ENCODE data around the gene PRRT4. TPM values are rescaled to one million over a fixed set of nuclear protein-coding genes. Genes with fewer than 3 reads are reported as not detected.
A peak's percentile ranks its signal among the peaks of the same experiment; 100 is the strongest.

Gene PRRT4
- total and polyA plus RNA-seq, 5 donors from 2014 or later = 0.06 to 0.42 TPM; not detected in 3

- Histone ChIP-seq H3K27ac (ENCODE audit: insufficient read depth, low read length, poor library complexity, severe bottlenecking) (no peak overlapping the region), H3K9me3 (ENCODE audit: control insufficient read depth in 2 of 2, low read length in 2 of 2) (no peaks in the 10 kb centered on the region), H3K4me1 (ENCODE audit: control insufficient read depth, insufficient read depth, low read length, poor library complexity, severe bottlenecking) (peaks cover 14% of the 10 kb centered on the region), H3K27me3 (ENCODE audit: control insufficient read depth, insufficient read depth, low read length) (no peaks in the 10 kb centered on the region), H3K36me3 (ENCODE audit: control insufficient read depth, insufficient read depth, low read length) (peaks cover 51% of the 10 kb centered on the region), H3K4me3 (ENCODE audit: low read depth, low read length) (no peak overlapping the region)
- peaks cover 0 to under 1% (median 0%) of the 10 kb centered on the region in 7 donors for H3K9me3 Mint-ChIP-seq
- DNase-seq = no peak
- ATAC-seq (ENCODE audit: low read depth in 2 of 2) = no peak
- no peaks in the 10 kb centered on the region for H3K27me3 Mint-ChIP-seq
- peak overlapping the region in 1 of 4 donors; percentile 58 for H3K4me3 Mint-ChIP-seq
- H3K27ac Mint-ChIP-seq = no peak overlapping the region
- H3K4me1 Mint-ChIP-seq = peaks cover 3 to 28% (median 19%) of the 10 kb centered on the region in 4 donors
- H3K36me3 Mint-ChIP-seq = peaks cover 17% of the 10 kb centered on the region
Observed at GRCh38 chr7:128399991-128400390, 38.5 kb upstream of the PRRT4 start.

- no peak overlapping the region for H3K4me3 Mint-ChIP-seq
- no peaks in the 10 kb centered on the region for H3K9me3 ChIP-seq (ENCODE audit: control insufficient read depth in 2 of 2, low read length in 2 of 2)
- H3K36me3 Mint-ChIP-seq = peaks cover 17% of the 10 kb centered on the region
- H3K4me1 ChIP-seq (ENCODE audit: control insufficient read depth, insufficient read depth, low read length, poor library complexity, severe bottlenecking) = peaks cover 1% of the 10 kb centered on the region
- H3K36me3 ChIP-seq (ENCODE audit: control insufficient read depth, insufficient read depth, low read length) = peaks cover 62% of the 10 kb centered on the region
- H3K27me3 ChIP-seq (ENCODE audit: control insufficient read depth, insufficient read depth, low read length) = no peaks in the 10 kb centered on the region
- H3K27ac ChIP-seq (ENCODE audit: insufficient read depth, low read length, poor library complexity, severe bottlenecking) = no peak overlapping the region
- H3K9me3 Mint-ChIP-seq = no peaks in the 10 kb centered on the region
- peaks cover 2 to 16% (median 9%) of the 10 kb centered on the region in 4 donors for H3K4me1 Mint-ChIP-seq
- ATAC-seq (ENCODE audit: low read depth in 2 of 2) = no peak
- no peak for DNase-seq
- H3K4me3 ChIP-seq (ENCODE audit: low read depth, low read length) = no peak overlapping the region
- no peak overlapping the region for H3K27ac Mint-ChIP-seq
- no peaks in the 10 kb centered on the region for H3K27me3 Mint-ChIP-seq
Observed at GRCh38 chr7:128398841-128399135, 37.3 kb upstream of the PRRT4 start.

GRCh38 chr7:128398016-128398840, 36.7 kb upstream of the PRRT4 start:
- Histone ChIP-seq H3K27me3 (ENCODE audit: control insufficient read depth, insufficient read depth, low read length) (no peaks in the 10 kb centered on the region), H3K9me3 (ENCODE audit: control insufficient read depth in 2 of 2, low read length in 2 of 2) (no peaks in the 10 kb centered on the region), H3K27ac (ENCODE audit: insufficient read depth, low read length, poor library complexity, severe bottlenecking) (no peak overlapping the region), H3K4me3 (ENCODE audit: low read depth, low read length) (no peak overlapping the region), H3K36me3 (ENCODE audit: control insufficient read depth, insufficient read depth, low read length) (peaks cover 64% of the 10 kb centered on the region), H3K4me1 (ENCODE audit: control insufficient read depth, insufficient read depth, low read length, poor library complexity, severe bottlenecking) (no peaks in the 10 kb centered on the region)
- no peak overlapping the region for H3K4me3 Mint-ChIP-seq
- peak in 1 of 2 donors; percentile 32 for ATAC-seq (ENCODE audit: low read depth in 2 of 2)
- H3K27me3 Mint-ChIP-seq = no peaks in the 10 kb centered on the region
- peak in 2 of 3 donors; percentile 6 to 30 for DNase-seq
- peak overlapping the region in 1 of 3 donors; percentile 71 for H3K27ac Mint-ChIP-seq
- peaks cover 0 to 11% (median 6%) of the 10 kb centered on the region in 4 donors for H3K4me1 Mint-ChIP-seq
- peaks cover 13% of the 10 kb centered on the region for H3K36me3 Mint-ChIP-seq
- no peaks in the 10 kb centered on the region for H3K9me3 Mint-ChIP-seq

GRCh38 chr7:128396357-128396756, 34.9 kb upstream of the PRRT4 start:
- peaks cover 68% of the 10 kb centered on the region for H3K36me3 ChIP-seq (ENCODE audit: control insufficient read depth, insufficient read depth, low read length)
- H3K4me3 ChIP-seq (ENCODE audit: low read depth, low read length) = no peak overlapping the region
- no peaks in the 10 kb centered on the region for H3K27me3 ChIP-seq (ENCODE audit: control insufficient read depth, insufficient read depth, low read length)
- no peak overlapping the region for H3K4me3 Mint-ChIP-seq
- ATAC-seq (ENCODE audit: low read depth in 2 of 2) (no peak), DNase-seq (no peak)
- no peaks in the 10 kb centered on the region for H3K27me3 Mint-ChIP-seq
- no peaks in the 10 kb centered on the region for H3K4me1 ChIP-seq (ENCODE audit: control insufficient read depth, insufficient read depth, low read length, poor library complexity, severe bottlenecking)
- no peaks in the 10 kb centered on the region for H3K9me3 Mint-ChIP-seq
- no peak overlapping the region for H3K27ac ChIP-seq (ENCODE audit: insufficient read depth, low read length, poor library complexity, severe bottlenecking)
- no peak overlapping the region for H3K27ac Mint-ChIP-seq
- H3K36me3 Mint-ChIP-seq = peaks cover 11% of the 10 kb centered on the region
- no peaks in the 10 kb centered on the region for H3K9me3 ChIP-seq (ENCODE audit: control insufficient read depth in 2 of 2, low read length in 2 of 2)
- H3K4me1 Mint-ChIP-seq = no peaks in the 10 kb centered on the region

- no peak overlapping the region for H3K4me3 Mint-ChIP-seq
- H3K4me1 Mint-ChIP-seq = no peaks in the 10 kb centered on the region
- Histone ChIP-seq H3K4me1 (ENCODE audit: control insufficient read depth, insufficient read depth, low read length, poor library complexity, severe bottlenecking) (no peaks in the 10 kb centered on the region), H3K27ac (ENCODE audit: insufficient read depth, low read length, poor library complexity, severe bottlenecking) (no peak overlapping the region), H3K4me3 (ENCODE audit: low read depth, low read length) (no peak overlapping the region), H3K36me3 (ENCODE audit: control insufficient read depth, insufficient read depth, low read length) (peaks cover 62% of the 10 kb centered on the region), H3K9me3 (ENCODE audit: control insufficient read depth in 2 of 2, low read length in 2 of 2) (no peaks in the 10 kb centered on the region), H3K27me3 (ENCODE audit: control insufficient read depth, insufficient read depth, low read length) (no peaks in the 10 kb centered on the region)
- H3K27ac Mint-ChIP-seq = no peak overlapping the region
- DNase-seq (no peak), ATAC-seq (ENCODE audit: low read depth in 2 of 2) (no peak)
- H3K27me3 Mint-ChIP-seq = no peaks in the 10 kb centered on the region
- no peaks in the 10 kb centered on the region for H3K9me3 Mint-ChIP-seq
- H3K36me3 Mint-ChIP-seq = peaks cover 9% of the 10 kb centered on the region
Observed at GRCh38 chr7:128395748-128396147, 34.3 kb upstream of the PRRT4 start.

- H3K4me3 ChIP-seq (ENCODE audit: low read depth, low read length) = no peak overlapping the region
- Mint-ChIP-seq H3K4me3 (no peak overlapping the region), H3K36me3 (peaks cover 9% of the 10 kb centered on the region), H3K4me1 (no peaks in the 10 kb centered on the region), H3K27ac (no peak overlapping the region), H3K9me3 (no peaks in the 10 kb centered on the region), H3K27me3 (no peaks in the 10 kb centered on the region)
- no peaks in the 10 kb centered on the region for H3K27me3 ChIP-seq (ENCODE audit: control insufficient read depth, insufficient read depth, low read length)
- DNase-seq (no peak), ATAC-seq (ENCODE audit: low read depth in 2 of 2) (no peak)
- no peaks in the 10 kb centered on the region for H3K4me1 ChIP-seq (ENCODE audit: control insufficient read depth, insufficient read depth, low read length, poor library complexity, severe bottlenecking)
- no peak overlapping the region for H3K27ac ChIP-seq (ENCODE audit: insufficient read depth, low read length, poor library complexity, severe bottlenecking)
- H3K9me3 ChIP-seq (ENCODE audit: control insufficient read depth in 2 of 2, low read length in 2 of 2) = no peaks in the 10 kb centered on the region
- H3K36me3 ChIP-seq (ENCODE audit: control insufficient read depth, insufficient read depth, low read length) = peaks cover 55% of the 10 kb centered on the region
Observed at GRCh38 chr7:128394904-128395496, 33.5 kb upstream of the PRRT4 start.

- DNase-seq (no peak), ATAC-seq (ENCODE audit: low read depth in 2 of 2) (no peak)
- no peaks in the 10 kb centered on the region for H3K4me1 ChIP-seq (ENCODE audit: control insufficient read depth, insufficient read depth, low read length, poor library complexity, severe bottlenecking)
- Mint-ChIP-seq H3K27ac (peak overlapping the region in 1 of 3 donors; percentile 83), H3K4me3 (no peak overlapping the region), H3K4me1 (no peaks in the 10 kb centered on the region), H3K27me3 (no peaks in the 10 kb centered on the region), H3K36me3 (peaks cover 9% of the 10 kb centered on the region), H3K9me3 (no peaks in the 10 kb centered on the region)
- no peaks in the 10 kb centered on the region for H3K9me3 ChIP-seq (ENCODE audit: control insufficient read depth in 2 of 2, low read length in 2 of 2)
- no peak overlapping the region for H3K4me3 ChIP-seq (ENCODE audit: low read depth, low read length)
- no peak overlapping the region for H3K27ac ChIP-seq (ENCODE audit: insufficient read depth, low read length, poor library complexity, severe bottlenecking)
- H3K36me3 ChIP-seq (ENCODE audit: control insufficient read depth, insufficient read depth, low read length) = peaks cover 51% of the 10 kb centered on the region
- H3K27me3 ChIP-seq (ENCODE audit: control insufficient read depth, insufficient read depth, low read length) = no peaks in the 10 kb centered on the region
Observed at GRCh38 chr7:128393526-128394330, 32.2 kb upstream of the PRRT4 start.

All from CD4-positive, CD25-positive, alpha-beta regulatory T cell (primary cell).